ENCODE data around the gene PEAK1.

The PEAK1 gene

GRCh38 chr15:77466521-77466920 lies 46.6 kb upstream of the PEAK1 start:
- no peaks in the 10 kb centered on the region for H3K9me3 ChIP-seq (ENCODE audit: control insufficient read depth, insufficient read depth, low read depth, low read length)
- TF ChIP-seq ZNF121 (tag by site-specific recombination; IDR thresholded peaks at IDR 0.05): no peak
- TF ChIP-seq ZBTB20 (tag by site-specific recombination; IDR thresholded peaks at IDR 0.05): no peak
- TF ChIP-seq ZNF416 (tag by site-specific recombination; IDR thresholded peaks at IDR 0.05): no peak
- TF ChIP-seq PRDM6 (tag by site-specific recombination; IDR thresholded peaks at IDR 0.05): no peak
- TF ChIP-seq, protein P1, sequence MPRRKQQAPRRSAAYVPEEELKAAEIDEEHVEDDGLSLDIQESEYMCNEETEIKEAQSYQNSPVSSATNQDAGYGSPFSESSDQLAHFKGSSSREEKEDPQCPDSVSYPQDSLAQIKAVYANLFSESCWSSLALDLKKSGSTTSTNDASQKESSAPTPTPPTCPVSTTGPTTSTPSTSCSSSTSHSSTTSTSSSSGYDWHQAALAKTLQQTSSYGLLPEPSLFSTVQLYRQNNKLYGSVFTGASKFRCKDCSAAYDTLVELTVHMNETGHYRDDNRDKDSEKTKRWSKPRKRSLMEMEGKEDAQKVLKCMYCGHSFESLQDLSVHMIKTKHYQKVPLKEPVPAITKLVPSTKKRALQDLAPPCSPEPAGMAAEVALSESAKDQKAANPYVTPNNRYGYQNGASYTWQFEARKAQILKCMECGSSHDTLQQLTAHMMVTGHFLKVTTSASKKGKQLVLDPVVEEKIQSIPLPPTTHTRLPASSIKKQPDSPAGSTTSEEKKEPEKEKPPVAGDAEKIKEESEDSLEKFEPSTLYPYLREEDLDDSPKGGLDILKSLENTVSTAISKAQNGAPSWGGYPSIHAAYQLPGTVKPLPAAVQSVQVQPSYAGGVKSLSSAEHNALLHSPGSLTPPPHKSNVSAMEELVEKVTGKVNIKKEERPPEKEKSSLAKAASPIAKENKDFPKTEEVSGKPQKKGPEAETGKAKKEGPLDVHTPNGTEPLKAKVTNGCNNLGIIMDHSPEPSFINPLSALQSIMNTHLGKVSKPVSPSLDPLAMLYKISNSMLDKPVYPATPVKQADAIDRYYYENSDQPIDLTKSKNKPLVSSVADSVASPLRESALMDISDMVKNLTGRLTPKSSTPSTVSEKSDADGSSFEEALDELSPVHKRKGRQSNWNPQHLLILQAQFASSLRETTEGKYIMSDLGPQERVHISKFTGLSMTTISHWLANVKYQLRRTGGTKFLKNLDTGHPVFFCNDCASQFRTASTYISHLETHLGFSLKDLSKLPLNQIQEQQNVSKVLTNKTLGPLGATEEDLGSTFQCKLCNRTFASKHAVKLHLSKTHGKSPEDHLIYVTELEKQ (tag by site-specific recombination; IDR thresholded peaks at IDR 0.05; ENCODE audit: borderline replicate concordance): no peak
- TF ChIP-seq ZNF133 (tag by site-specific recombination; IDR thresholded peaks at IDR 0.05): no peak
- no peak for TF ChIP-seq ZNF324 (tag by site-specific recombination; IDR thresholded peaks at IDR 0.05)
- no peak for TF ChIP-seq OVOL3 (tag by site-specific recombination; IDR thresholded peaks at IDR 0.05)
- H3K4me3 ChIP-seq (ENCODE audit: low read depth, low read length): no peak overlapping the region
- ChIA-PET CTCF (interaction anchor here (1.8 kb wide), 1 partner anchor 77 kb away, joined by 4 read pairs; no protein-coding TSS in a partner anchor), POLR2A (no interaction called here)
- H3K27ac ChIP-seq (ENCODE audit: extremely low read depth, low read depth, low read length): no peak overlapping the region
- peaks cover 63 to 65% of the 10 kb centered on the region in 2 experiments for H3K36me3 ChIP-seq (ENCODE audit: control insufficient read depth in 2 of 2, insufficient read depth in 1 of 2, low read length in 2 of 2)
- peaks cover 5% of the 10 kb centered on the region; the same call in 1 of the 2 replicates for H3K4me1 ChIP-seq (ENCODE audit: control insufficient read depth, insufficient read depth, low read length)

DNA sequence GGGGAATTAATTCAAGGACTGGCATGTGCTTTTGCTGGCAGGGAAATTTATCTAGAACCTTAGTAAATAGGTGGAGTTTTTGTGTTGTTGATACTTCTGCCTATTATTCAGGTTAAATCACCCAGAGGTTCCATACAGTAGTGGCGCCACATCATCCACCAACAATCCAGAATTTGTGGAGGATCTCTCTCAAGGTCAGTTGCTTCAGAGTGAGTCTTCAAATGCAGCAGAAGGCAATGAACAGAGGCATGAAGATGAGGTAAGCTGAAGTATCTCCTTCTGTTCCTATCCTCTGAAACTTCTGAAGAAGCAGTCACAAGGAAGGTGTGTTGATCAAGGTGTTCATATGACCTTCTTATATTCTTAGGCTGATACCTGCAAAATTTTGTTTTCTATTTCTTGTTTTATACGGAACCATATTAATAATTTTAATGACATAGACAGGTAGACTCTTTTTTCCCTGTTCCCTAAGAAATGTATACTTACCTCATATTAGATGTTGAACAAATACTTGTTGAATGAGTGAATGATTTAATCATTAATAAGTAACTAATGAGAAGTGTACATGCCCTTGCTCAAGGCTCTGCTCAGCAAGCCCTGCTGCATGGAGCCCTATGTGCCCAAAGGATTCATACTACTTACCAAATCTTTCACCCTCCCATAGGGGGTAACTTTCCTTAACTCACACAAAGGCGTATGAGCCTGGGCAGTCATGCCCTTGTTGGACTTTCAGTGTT lies 44.4 kb upstream of the PEAK1 start:
- Histone ChIP-seq H3K36me3 (ENCODE audit: control insufficient read depth in 2 of 2, insufficient read depth in 1 of 2, low read length in 2 of 2) (peaks cover 66 to 67% of the 10 kb centered on the region in 2 experiments), H3K9me3 (ENCODE audit: control insufficient read depth, insufficient read depth, low read depth, low read length) (no peaks in the 10 kb centered on the region), H3K4me3 (ENCODE audit: low read depth, low read length) (no peak overlapping the region), H3K4me1 (ENCODE audit: control insufficient read depth, insufficient read depth, low read length) (no peaks in the 10 kb centered on the region), H3K27ac (ENCODE audit: extremely low read depth, low read depth, low read length) (no peak overlapping the region)
- POLR2A ChIA-PET: no interaction called here
- CTCF ChIA-PET: no interaction called here
- TF ChIP-seq, protein P2, sequence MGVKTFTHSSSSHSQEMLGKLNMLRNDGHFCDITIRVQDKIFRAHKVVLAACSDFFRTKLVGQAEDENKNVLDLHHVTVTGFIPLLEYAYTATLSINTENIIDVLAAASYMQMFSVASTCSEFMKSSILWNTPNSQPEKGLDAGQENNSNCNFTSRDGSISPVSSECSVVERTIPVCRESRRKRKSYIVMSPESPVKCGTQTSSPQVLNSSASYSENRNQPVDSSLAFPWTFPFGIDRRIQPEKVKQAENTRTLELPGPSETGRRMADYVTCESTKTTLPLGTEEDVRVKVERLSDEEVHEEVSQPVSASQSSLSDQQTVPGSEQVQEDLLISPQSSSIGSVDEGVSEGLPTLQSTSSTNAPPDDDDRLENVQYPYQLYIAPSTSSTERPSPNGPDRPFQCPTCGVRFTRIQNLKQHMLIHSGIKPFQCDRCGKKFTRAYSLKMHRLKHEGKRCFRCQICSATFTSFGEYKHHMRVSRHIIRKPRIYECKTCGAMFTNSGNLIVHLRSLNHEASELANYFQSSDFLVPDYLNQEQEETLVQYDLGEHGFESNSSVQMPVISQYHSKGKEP (tag by site-specific recombination; IDR thresholded peaks at IDR 0.05): no peak
- TF ChIP-seq ZNF580 (tag by site-specific recombination; IDR thresholded peaks at IDR 0.05) (no peak), ZNF76 (tag by site-specific recombination; IDR thresholded peaks at IDR 0.05; ENCODE audit: borderline replicate concordance, low read depth) (no peak), ZNF391 (tag by site-specific recombination; IDR thresholded peaks at IDR 0.05; ENCODE audit: borderline replicate concordance, low read depth) (no peak), ZNF560 (tag by site-specific recombination; IDR thresholded peaks at IDR 0.05; ENCODE audit: borderline replicate concordance) (no peak), ZNF184 (tag by site-specific recombination; IDR thresholded peaks at IDR 0.05) (no peak), ZNF549 (tag by site-specific recombination; IDR thresholded peaks at IDR 0.05) (no peak)
- TF ChIP-seq, protein P3, sequence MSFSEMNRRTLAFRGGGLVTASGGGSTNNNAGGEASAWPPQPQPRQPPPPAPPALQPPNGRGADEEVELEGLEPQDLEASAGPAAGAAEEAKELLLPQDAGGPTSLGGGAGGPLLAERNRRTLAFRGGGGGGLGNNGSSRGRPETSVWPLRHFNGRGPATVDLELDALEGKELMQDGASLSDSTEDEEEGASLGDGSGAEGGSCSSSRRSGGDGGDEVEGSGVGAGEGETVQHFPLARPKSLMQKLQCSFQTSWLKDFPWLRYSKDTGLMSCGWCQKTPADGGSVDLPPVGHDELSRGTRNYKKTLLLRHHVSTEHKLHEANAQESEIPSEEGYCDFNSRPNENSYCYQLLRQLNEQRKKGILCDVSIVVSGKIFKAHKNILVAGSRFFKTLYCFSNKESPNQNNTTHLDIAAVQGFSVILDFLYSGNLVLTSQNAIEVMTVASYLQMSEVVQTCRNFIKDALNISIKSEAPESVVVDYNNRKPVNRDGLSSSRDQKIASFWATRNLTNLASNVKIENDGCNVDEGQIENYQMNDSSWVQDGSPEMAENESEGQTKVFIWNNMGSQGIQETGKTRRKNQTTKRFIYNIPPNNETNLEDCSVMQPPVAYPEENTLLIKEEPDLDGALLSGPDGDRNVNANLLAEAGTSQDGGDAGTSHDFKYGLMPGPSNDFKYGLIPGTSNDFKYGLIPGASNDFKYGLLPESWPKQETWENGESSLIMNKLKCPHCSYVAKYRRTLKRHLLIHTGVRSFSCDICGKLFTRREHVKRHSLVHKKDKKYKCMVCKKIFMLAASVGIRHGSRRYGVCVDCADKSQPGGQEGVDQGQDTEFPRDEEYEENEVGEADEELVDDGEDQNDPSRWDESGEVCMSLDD (tag by site-specific recombination; IDR thresholded peaks at IDR 0.05): no peak
- TF ChIP-seq, protein P4, sequence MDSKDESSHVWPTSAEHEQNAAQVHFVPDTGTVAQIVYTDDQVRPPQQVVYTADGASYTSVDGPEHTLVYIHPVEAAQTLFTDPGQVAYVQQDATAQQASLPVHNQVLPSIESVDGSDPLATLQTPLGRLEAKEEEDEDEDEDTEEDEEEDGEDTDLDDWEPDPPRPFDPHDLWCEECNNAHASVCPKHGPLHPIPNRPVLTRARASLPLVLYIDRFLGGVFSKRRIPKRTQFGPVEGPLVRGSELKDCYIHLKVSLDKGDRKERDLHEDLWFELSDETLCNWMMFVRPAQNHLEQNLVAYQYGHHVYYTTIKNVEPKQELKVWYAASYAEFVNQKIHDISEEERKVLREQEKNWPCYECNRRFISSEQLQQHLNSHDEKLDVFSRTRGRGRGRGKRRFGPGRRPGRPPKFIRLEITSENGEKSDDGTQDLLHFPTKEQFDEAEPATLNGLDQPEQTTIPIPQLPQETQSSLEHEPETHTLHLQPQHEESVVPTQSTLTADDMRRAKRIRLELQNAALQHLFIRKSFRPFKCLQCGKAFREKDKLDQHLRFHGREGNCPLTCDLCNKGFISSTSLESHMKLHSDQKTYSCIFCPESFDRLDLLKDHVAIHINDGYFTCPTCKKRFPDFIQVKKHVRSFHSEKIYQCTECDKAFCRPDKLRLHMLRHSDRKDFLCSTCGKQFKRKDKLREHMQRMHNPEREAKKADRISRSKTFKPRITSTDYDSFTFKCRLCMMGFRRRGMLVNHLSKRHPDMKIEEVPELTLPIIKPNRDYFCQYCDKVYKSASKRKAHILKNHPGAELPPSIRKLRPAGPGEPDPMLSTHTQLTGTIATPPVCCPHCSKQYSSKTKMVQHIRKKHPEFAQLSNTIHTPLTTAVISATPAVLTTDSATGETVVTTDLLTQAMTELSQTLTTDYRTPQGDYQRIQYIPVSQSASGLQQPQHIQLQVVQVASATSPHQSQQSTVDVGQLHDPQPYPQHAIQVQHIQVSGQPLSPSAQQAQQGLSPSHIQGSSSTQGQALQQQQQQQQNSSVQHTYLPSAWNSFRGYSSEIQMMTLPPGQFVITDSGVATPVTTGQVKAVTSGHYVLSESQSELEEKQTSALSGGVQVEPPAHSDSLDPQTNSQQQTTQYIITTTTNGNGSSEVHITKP (tag by site-specific recombination; IDR thresholded peaks at IDR 0.05): no peak

Measured in HEK293 (cell line).